Esophagus squamous epithelium (tissue), 5 donors: ENCODE measurements around the gene BBX. TPM values are rescaled to one million over a fixed set of nuclear protein-coding genes. Genes with fewer than 3 reads are reported as not detected.

Source experiments
- DNase-seq: peaks from one replicate; lab custom pipeline; 2025; lab: John Stamatoyannopoulos, UW
- H3K27ac ChIP-seq, 4 donors: fragments of 200-600 bp; sonication (generic); one replicate each; pipeline ENCODE4 v1.5.1; 2016 to 2019; ENCODE audit warnings: mild to moderate bottlenecking in 1 of 4
- H3K27me3 ChIP-seq, 4 donors: fragments of 200-600 bp; sonication (generic); 1 replicate in 3 of 4; 2 replicates in 1 of 4; pipeline versions ENCODE4 v1.5.1 to v1.6.0; 2017 to 2021; ENCODE audit warnings: antibody characterized with exemption in 1 of 4
- H3K36me3 ChIP-seq, 3 donors: fragments of 200-600 bp; sonication (generic); one replicate each; pipeline ENCODE4 v1.5.1; 2016 to 2019
- H3K4me1 ChIP-seq, 3 donors: fragments of 200-600 bp; sonication (generic); one replicate each; pipeline ENCODE4 v1.5.1; 2017 to 2019
- H3K4me3 ChIP-seq, 4 donors: fragments of 200-600 bp; sonication (generic); 1 replicate in 3 of 4; 2 replicates in 1 of 4; pipeline ENCODE4 v1.5.1; 2016 to 2019; ENCODE audit warnings: mild to moderate bottlenecking in 2 of 4, moderate library complexity in 1 of 4
- H3K9me3 ChIP-seq, 3 donors: fragments of 200-600 bp; sonication (generic); one replicate each; pipeline ENCODE4 v1.5.1; 2016 to 2019
- POLR2A ChIP-seq, 4 donors: fragments of 450-650 bp; IDR thresholded peaks; one replicate each; pipeline ENCODE4 v1.6.1; 2017; ENCODE audit warnings: antibody characterized with exemption in 4 of 4, mild to moderate bottlenecking in 4 of 4, moderate library complexity in 3 of 4
- WGBS, 2 donors: methylation state at CpG; one replicate each; pipeline ENCODE4 v1.1.5; 2018; 5-methylcytosine and 5-hydroxymethylcytosine counted together
- intact Hi-C: fragments of 100-400 bp; cut with DNase I; formaldehyde crosslinking; loops from one replicate; pipeline ENCODE4 v1.15.0; 2022
- total RNA-seq, 4 donors: library from RNA; depleted of rRNA; stranded (reverse); fragments of >200 nt; gene quantifications; one replicate each; pipeline ENCODE4 v1.1.0, GENCODE V29; 2016
- TF ChIP-seq, protein P1 (sequence below), 6 experiments: fragments of 450-650 bp in 4 of 6; fragments of 200-600 bp in 2 of 6; sonication (generic) in 2 of 6; IDR thresholded peaks; one replicate each; pipeline ENCODE4 v1.5.1; 2016 to 2019; ENCODE audit warnings: antibody characterized with exemption in 6 of 6, mild to moderate bottlenecking in 4 of 6, moderate library complexity in 4 of 6
- donor health status: DM: yes; HTN: yes; CAD: no.

BBX gene
- total RNA-seq, 4 donors from 2014 or later, result 12.5 to 49.5 (median 35.8) TPM

DNA sequence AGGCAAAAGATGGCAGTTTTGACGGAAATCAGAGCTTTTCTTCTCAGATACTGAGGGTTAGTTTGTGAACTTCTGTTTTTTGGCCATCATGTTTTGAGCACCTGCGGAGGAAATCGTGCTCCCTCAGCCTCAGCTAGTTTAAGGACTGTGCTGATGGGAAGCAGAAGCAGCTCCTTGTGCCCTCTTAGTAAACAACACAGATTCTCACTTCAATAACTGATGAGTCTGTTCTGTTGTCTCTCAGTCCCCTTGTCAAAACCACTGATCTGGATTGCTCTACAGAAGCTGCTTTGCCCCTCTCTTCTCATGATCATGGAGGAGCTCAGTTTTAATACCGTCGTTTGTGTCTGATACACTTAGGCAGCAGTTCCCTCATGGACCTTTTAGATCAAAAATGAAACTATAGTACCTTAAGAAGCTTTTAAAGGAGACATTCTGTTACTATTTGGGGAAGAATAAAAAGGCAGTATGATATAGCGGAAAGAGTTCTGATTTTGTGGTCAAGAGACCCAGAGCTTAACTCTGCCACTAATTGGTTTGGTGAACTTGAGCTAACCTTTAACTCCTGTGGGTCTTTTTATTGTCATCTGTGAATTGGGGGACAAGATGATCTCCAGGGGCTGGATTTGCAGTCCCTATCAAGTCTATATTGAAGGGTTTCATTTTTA, 152.6 kb downstream of the BBX start:
- no peak for TF ChIP-seq POLR2A (IDR thresholded peaks at IDR 0.05)
- TF ChIP-seq, protein P1, sequence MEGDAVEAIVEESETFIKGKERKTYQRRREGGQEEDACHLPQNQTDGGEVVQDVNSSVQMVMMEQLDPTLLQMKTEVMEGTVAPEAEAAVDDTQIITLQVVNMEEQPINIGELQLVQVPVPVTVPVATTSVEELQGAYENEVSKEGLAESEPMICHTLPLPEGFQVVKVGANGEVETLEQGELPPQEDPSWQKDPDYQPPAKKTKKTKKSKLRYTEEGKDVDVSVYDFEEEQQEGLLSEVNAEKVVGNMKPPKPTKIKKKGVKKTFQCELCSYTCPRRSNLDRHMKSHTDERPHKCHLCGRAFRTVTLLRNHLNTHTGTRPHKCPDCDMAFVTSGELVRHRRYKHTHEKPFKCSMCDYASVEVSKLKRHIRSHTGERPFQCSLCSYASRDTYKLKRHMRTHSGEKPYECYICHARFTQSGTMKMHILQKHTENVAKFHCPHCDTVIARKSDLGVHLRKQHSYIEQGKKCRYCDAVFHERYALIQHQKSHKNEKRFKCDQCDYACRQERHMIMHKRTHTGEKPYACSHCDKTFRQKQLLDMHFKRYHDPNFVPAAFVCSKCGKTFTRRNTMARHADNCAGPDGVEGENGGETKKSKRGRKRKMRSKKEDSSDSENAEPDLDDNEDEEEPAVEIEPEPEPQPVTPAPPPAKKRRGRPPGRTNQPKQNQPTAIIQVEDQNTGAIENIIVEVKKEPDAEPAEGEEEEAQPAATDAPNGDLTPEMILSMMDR (IDR thresholded peaks at IDR 0.05), result no peak
- no peaks in the 10 kb centered on the region for H3K27me3 ChIP-seq
- WGBS, 2 donors, result 68 to 83% methylated on average over 6 of the region's 6 CpGs
- intact Hi-C loops, result no loop called here
- no peaks in the 10 kb centered on the region for H3K9me3 ChIP-seq
- peaks cover 0 to 10% (median 0%) of the 10 kb centered on the region in 3 donors for H3K4me1 ChIP-seq
- DNase-seq, result no peak
- H3K36me3 ChIP-seq, result no peaks in the 10 kb centered on the region
- no peak overlapping the region for H3K4me3 ChIP-seq
- no peak overlapping the region for H3K27ac ChIP-seq

DNA sequence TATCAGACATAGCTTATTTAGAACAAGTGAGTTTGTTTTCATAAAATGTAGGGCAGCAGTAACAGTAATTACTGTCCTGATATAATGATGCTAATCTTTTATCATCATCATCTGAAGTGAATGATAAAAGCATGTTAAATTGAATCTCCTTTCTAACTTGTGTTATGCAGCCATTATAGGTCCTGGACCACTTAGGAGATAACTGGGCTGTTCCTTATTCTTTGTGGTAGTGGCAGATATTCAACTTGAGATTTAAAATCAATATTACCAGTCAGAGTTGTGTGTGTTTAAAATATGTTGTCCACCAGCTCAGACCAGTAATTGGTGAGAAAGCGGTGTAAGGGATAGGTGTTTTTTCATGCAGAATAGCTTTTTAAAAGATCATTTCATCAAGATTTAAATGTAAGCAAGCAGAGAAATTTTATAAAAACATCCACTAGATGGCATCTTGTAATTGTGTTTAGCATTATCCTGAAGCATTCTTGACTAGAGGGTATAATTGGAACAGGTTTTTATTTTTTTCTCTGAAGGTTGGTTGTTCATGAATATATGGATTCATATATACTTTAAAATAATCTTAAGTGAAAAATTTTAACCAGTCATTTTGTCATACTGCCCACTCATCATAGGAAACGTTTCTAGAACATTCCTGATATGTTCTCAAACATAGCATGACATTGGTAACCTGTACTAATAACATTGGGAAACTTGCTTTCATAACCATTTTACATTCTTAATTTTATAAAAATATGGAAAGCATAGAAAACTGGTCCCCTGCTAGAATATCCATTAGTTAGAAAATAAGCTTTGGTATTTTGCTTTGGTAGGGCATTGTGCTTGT, 153.9 kb downstream of the BBX start:
- no peak for TF ChIP-seq POLR2A (IDR thresholded peaks at IDR 0.05)
- TF ChIP-seq, protein P1 (IDR thresholded peaks at IDR 0.05), result peak; percentile 28 to 60 (median 42)
- Histone ChIP-seq H3K27ac (no peak overlapping the region), H3K4me1 (peaks cover 0 to 10% (median 0%) of the 10 kb centered on the region in 3 donors), H3K9me3 (no peaks in the 10 kb centered on the region), H3K4me3 (no peak overlapping the region), H3K27me3 (no peaks in the 10 kb centered on the region), H3K36me3 (no peaks in the 10 kb centered on the region)
- WGBS, 2 donors, result 63 to 69% methylated on average over 2 of the region's 2 CpGs
- DNase-seq, result no peak
- intact Hi-C loops, result no loop called here

DNA sequence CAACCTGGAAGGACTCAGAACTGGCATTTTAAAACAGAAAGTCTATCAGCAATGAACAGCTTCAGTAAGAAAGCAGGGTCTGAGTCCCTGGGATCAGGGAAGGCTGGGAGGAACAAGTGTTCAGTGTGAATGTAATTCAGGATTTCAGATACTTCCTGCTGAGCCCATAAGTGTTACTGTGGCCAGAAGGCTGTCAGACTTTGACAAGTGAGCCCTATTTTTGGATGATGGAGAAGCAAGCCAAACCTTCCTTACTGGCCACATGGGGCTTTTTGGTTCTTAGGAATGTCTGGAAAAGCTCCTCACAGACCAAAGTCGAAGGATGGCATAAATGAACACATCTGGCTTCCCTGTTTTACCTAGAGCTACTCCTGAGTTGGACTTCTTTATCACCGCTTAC, 157.2 kb downstream of the BBX start:
- no peaks in the 10 kb centered on the region for H3K9me3 ChIP-seq
- intact Hi-C loops, result loop anchor here (10.0 kb wide), 1 partner anchor 65 kb away; no protein-coding TSS in a partner anchor
- no peak overlapping the region for H3K27ac ChIP-seq
- no peak for DNase-seq
- 64 to 69% methylated on average over 2 of the region's 2 CpGs for WGBS, 2 donors
- H3K36me3 ChIP-seq, result no peaks in the 10 kb centered on the region
- peaks cover 0 to 6% (median 0%) of the 10 kb centered on the region in 3 donors for H3K4me1 ChIP-seq
- no peaks in the 10 kb centered on the region for H3K27me3 ChIP-seq
- H3K4me3 ChIP-seq, result no peak overlapping the region
- TF ChIP-seq, protein P1 (IDR thresholded peaks at IDR 0.05), result no peak
- TF ChIP-seq POLR2A (IDR thresholded peaks at IDR 0.05), result no peak

DNA sequence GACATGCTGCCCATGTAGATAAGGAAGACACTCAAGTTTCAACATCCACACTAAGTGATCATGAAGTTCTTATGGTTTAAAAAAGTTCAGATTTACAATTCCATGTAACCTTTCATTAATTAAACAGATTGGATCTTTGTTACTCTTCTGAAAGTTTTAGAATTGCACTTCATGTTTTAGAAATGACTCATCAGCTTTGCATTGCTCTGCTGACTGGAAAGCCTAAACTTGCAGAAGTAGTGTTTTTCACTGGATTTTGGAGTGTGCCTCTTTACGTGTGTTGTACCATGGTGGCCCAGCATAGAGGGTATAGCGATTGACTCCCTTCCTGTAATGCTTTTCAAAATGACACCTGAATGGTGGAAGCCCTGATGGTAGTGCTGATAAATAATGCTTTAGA, 157.9 kb downstream of the BBX start:
- no peak for TF ChIP-seq POLR2A (IDR thresholded peaks at IDR 0.05)
- TF ChIP-seq, protein P1 (IDR thresholded peaks at IDR 0.05), result no peak
- Histone ChIP-seq H3K9me3 (no peaks in the 10 kb centered on the region), H3K4me1 (peaks cover 0 to 6% (median 0%) of the 10 kb centered on the region in 3 donors), H3K27ac (no peak overlapping the region), H3K36me3 (no peaks in the 10 kb centered on the region), H3K4me3 (no peak overlapping the region), H3K27me3 (no peaks in the 10 kb centered on the region)
- intact Hi-C loops, result loop anchor here (10.0 kb wide), 1 partner anchor 64 kb away; no protein-coding TSS in a partner anchor
- 50 to 88% methylated on average over 2 of the region's 2 CpGs for WGBS, 2 donors
- DNase-seq, result no peak

DNA sequence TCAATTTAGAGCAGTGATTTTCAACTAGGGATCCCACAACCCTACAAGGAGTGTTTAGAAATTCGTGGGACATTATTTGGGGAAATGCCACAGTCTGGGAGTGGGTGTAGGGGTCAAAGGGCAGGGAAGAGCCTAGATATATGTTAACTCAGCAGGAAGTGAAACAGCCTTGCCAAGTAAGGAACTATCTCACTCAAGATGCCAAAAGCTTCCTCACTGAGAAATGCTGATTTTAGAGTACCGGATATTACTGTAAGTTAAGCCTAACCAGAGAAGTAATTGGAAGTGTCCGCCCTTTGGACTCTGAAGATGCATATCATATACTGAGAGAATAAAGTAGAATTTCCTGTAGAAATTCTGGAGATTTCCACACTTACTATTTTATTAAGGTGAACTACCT, 158.6 kb downstream of the BBX start:
- Histone ChIP-seq H3K4me1 (peaks cover 0 to 6% (median 0%) of the 10 kb centered on the region in 3 donors), H3K27me3 (no peaks in the 10 kb centered on the region), H3K9me3 (no peaks in the 10 kb centered on the region), H3K27ac (no peak overlapping the region), H3K4me3 (no peak overlapping the region), H3K36me3 (no peaks in the 10 kb centered on the region)
- 77 to 83% methylated on average over 3 of the region's 3 CpGs for whole genome bisulfite sequencing, 2 donors
- no peak for DNase-seq
- intact Hi-C loops, result loop anchor here (10.0 kb wide), 1 partner anchor 63 kb away; no protein-coding TSS in a partner anchor
- TF ChIP-seq, protein P1 (IDR thresholded peaks at IDR 0.05), result no peak
- TF ChIP-seq POLR2A (IDR thresholded peaks at IDR 0.05), result no peak
